ENCODE results near the gene SHFL. TPM values are rescaled to one million over a fixed set of nuclear protein-coding genes. Genes with fewer than 3 reads are reported as not detected.

Gene SHFL
- total RNA-seq, 1 experiment from 2014 or later = 18.5 TPM

- no peak overlapping the region for H3K27ac ChIP-seq (ENCODE audit: low read depth, low read length)
- DNase-seq (ENCODE audit: low read depth, low spot score) (no peak), ATAC-seq (no peak)
- H3K4me3 ChIP-seq (replicated peaks in 1 of 2; ENCODE audit: low read depth in 1 of 2, low read length in 2 of 2) = no peak overlapping the region
- intact Hi-C loops (cut with micrococcal nuclease) = no loop called here
- H3K36me3 ChIP-seq (ENCODE audit: control insufficient read depth in 1 of 2, insufficient read depth in 2 of 2, low read length in 2 of 2) = no peaks in the 10 kb centered on the region
- H3K79me2 ChIP-seq (ENCODE audit: insufficient read depth, low read length) = no peaks in the 10 kb centered on the region
- TF ChIP-seq YY1 (IDR thresholded peaks at IDR 0.05; ENCODE audit: extremely low read depth, insufficient replicate concordance, low read depth, low read length) (no peak), MAX (IDR thresholded peaks at IDR 0.05) (no peak), REST (IDR thresholded peaks at IDR 0.05; ENCODE audit: low read depth) (no peak)
- H3K4me1 ChIP-seq (ENCODE audit: control insufficient read depth in 1 of 2, insufficient read depth in 2 of 2, low read length in 2 of 2) = peaks cover 0 to 14% of the 10 kb centered on the region in 2 experiments; a peak in 2 of 4 replicates
- POLR2A ChIA-PET = no interaction called here
- H3K9me2 ChIP-seq (ENCODE audit: insufficient read depth) = no peaks in the 10 kb centered on the region
- H3K4me2 ChIP-seq (ENCODE audit: low read length) = no peak overlapping the region
- BruUV-seq (replicated peaks) = no TSS peak
- no peak overlapping the region for H2AFZ ChIP-seq (ENCODE audit: low read depth, low read length, poor library complexity, severe bottlenecking)
- RAD21 ChIA-PET (ENCODE audit: low non-redundant PET in 1 of 2, low total read pairs in 2 of 2, uncharacterized antibody in 2 of 2, unreplicated experiment in 2 of 2) = no interaction called here
- no peaks in the 10 kb centered on the region for H4K20me1 ChIP-seq (ENCODE audit: insufficient read depth)
- H3K9me3 ChIP-seq (ENCODE audit: control insufficient read depth in 1 of 2, insufficient read depth in 1 of 2, low read depth in 1 of 2, low read length in 2 of 2) = no peaks in the 10 kb centered on the region
- no peak overlapping the region for H3K9ac ChIP-seq (ENCODE audit: low read length)
- CTCF ChIA-PET = no interaction called here
- H3K27me3 ChIP-seq (ENCODE audit: insufficient read depth, low read length) = no peaks in the 10 kb centered on the region
These were observed 1.3 kb upstream of the SHFL start for GRCh38 chr19:10084803-10085202.

GRCh38 chr19:10086591-10087192 is 575 bp downstream of the SHFL start:
- ChIA-PET RAD21 (ENCODE audit: low non-redundant PET in 1 of 2, low total read pairs in 2 of 2, uncharacterized antibody in 2 of 2, unreplicated experiment in 2 of 2) (no interaction called here), POLR2A (no interaction called here), CTCF (no interaction called here)
- Histone ChIP-seq H3K36me3 (ENCODE audit: control insufficient read depth in 1 of 2, insufficient read depth in 2 of 2, low read length in 2 of 2) (no peaks in the 10 kb centered on the region), H3K9me3 (ENCODE audit: control insufficient read depth in 1 of 2, insufficient read depth in 1 of 2, low read depth in 1 of 2, low read length in 2 of 2) (no peaks in the 10 kb centered on the region), H3K9ac (ENCODE audit: low read length) (peak overlapping the region; percentile 66), H3K4me1 (ENCODE audit: control insufficient read depth in 1 of 2, insufficient read depth in 2 of 2, low read length in 2 of 2) (peaks cover 0 to 14% of the 10 kb centered on the region in 2 experiments; a peak in 2 of 4 replicates), H4K20me1 (ENCODE audit: insufficient read depth) (no peaks in the 10 kb centered on the region), H2AFZ (ENCODE audit: low read depth, low read length, poor library complexity, severe bottlenecking) (no peak overlapping the region), H3K27me3 (ENCODE audit: insufficient read depth, low read length) (no peaks in the 10 kb centered on the region), H3K27ac (ENCODE audit: low read depth, low read length) (peak overlapping the region; percentile 54; the same call in 1 of the 2 replicates), H3K9me2 (ENCODE audit: insufficient read depth) (no peaks in the 10 kb centered on the region), H3K79me2 (ENCODE audit: insufficient read depth, low read length) (no peaks in the 10 kb centered on the region), H3K4me3 (replicated peaks in 1 of 2; ENCODE audit: low read depth in 1 of 2, low read length in 2 of 2) (peak overlapping the region; percentile 75 to 85), H3K4me2 (ENCODE audit: low read length) (peak overlapping the region; percentile 96)
- intact Hi-C loops (cut with micrococcal nuclease) = no loop called here
- BruUV-seq (replicated peaks) = no TSS peak
- no peak for TF ChIP-seq CEBPB (IDR thresholded peaks at IDR 0.05; ENCODE audit: low read depth)
- TF ChIP-seq REST (IDR thresholded peaks at IDR 0.05; ENCODE audit: low read depth) = no peak
- no peak for TF ChIP-seq POLR2AphosphoS5 (IDR thresholded peaks at IDR 0.05; ENCODE audit: low read depth, low read length)
- no peak for TF ChIP-seq SIN3A (IDR thresholded peaks at IDR 0.05; ENCODE audit: low read depth)
- no peak for TF ChIP-seq RAD21 (IDR thresholded peaks at IDR 0.05; ENCODE audit: low read depth)
- no peak for TF ChIP-seq YY1 (IDR thresholded peaks at IDR 0.05; ENCODE audit: extremely low read depth, insufficient replicate concordance, low read depth, low read length)
- no peak for TF ChIP-seq EZH2phosphoT487 (IDR thresholded peaks at IDR 0.05; ENCODE audit: borderline replicate concordance)
- no peak for TF ChIP-seq ZFX (IDR thresholded peaks at IDR 0.05)
- DNase-seq (ENCODE audit: low read depth, low spot score) (no peak), ATAC-seq (no peak)
